Nephron (organoid): Measurements from ENCODE around the gene EZH2.

Source experiments
- H3K27ac Mint-ChIP-seq, 3 experiments: 2 replicates each; pipeline ENCODE4 v1.8.0; 2020; ENCODE audit warnings: mixed read lengths in 3 of 3, mild to moderate bottlenecking in 2 of 3, moderate library complexity in 1 of 3
- H3K27me3 Mint-ChIP-seq: 2 replicates; pipeline ENCODE4 v1.8.0; 2021; ENCODE audit warnings: low read depth, mild to moderate bottlenecking, moderate library complexity, mixed read lengths
- H3K36me3 Mint-ChIP-seq: 2 replicates; pipeline ENCODE4 v1.8.0; 2020; ENCODE audit warnings: low read depth, mixed read lengths
- H3K4me1 Mint-ChIP-seq: 2 replicates; pipeline ENCODE4 v1.8.0; 2020; ENCODE audit warnings: mixed read lengths
- H3K4me3 Mint-ChIP-seq, 3 experiments: 2 replicates each; pipeline ENCODE4 v1.8.0; 2020; ENCODE audit warnings: mild to moderate bottlenecking in 3 of 3, mixed read lengths in 3 of 3, moderate library complexity in 2 of 3
- H3K9me3 Mint-ChIP-seq: 2 replicates; pipeline ENCODE4 v1.8.0; 2020; ENCODE audit warnings: mixed read lengths
- CTCF ChIP-seq, 3 experiments: fragments of 200-600 bp; sonication (generic); IDR thresholded peaks; one replicate each; pipeline ENCODE4 v1.5.0; 2021; ENCODE audit warnings: antibody characterized with exemption in 3 of 3; ENCODE audit not compliant: unreplicated experiment in 3 of 3

EZH2 gene

GRCh38 chr7:148924011-148924410 is 39.9 kb upstream of the EZH2 start:
- H3K4me3 Mint-ChIP-seq = no peak overlapping the region

GRCh38 chr7:148921806-148922205 is 37.7 kb upstream of the EZH2 start:
- Mint-ChIP-seq H3K9me3 (no peaks in the 10 kb centered on the region), H3K27me3 (no peaks in the 10 kb centered on the region), H3K27ac (peak overlapping the region in 1 of 3 experiments; percentile 29), H3K36me3 (no peaks in the 10 kb centered on the region), H3K4me1 (peaks cover 27% of the 10 kb centered on the region), H3K4me3 (no peak overlapping the region)
- TF ChIP-seq CTCF (IDR thresholded peaks at IDR 0.05; ENCODE audit: unreplicated experiment in 3 of 3) = no peak

More at GRCh38 chr7:148924011-148924410, 39.9 kb upstream of the EZH2 start:
- Mint-ChIP-seq H3K9me3 (no peaks in the 10 kb centered on the region), H3K27ac (peak overlapping the region in 2 of 3 experiments; percentile 40 to 55), H3K27me3 (no peaks in the 10 kb centered on the region), H3K4me1 (peaks cover 35% of the 10 kb centered on the region), H3K36me3 (no peaks in the 10 kb centered on the region)
- TF ChIP-seq CTCF (IDR thresholded peaks at IDR 0.05; ENCODE audit: unreplicated experiment in 3 of 3) = no peak

GRCh38 chr7:148921189-148921588 is 37.1 kb upstream of the EZH2 start:
- Mint-ChIP-seq H3K36me3 (no peaks in the 10 kb centered on the region), H3K4me1 (peaks cover 30% of the 10 kb centered on the region), H3K27ac (no peak overlapping the region), H3K27me3 (no peaks in the 10 kb centered on the region), H3K4me3 (no peak overlapping the region), H3K9me3 (no peaks in the 10 kb centered on the region)
- TF ChIP-seq CTCF (IDR thresholded peaks at IDR 0.05; ENCODE audit: unreplicated experiment in 3 of 3) = no peak

- no peak for TF ChIP-seq CTCF (IDR thresholded peaks at IDR 0.05; ENCODE audit: unreplicated experiment in 3 of 3)
- H3K4me1 Mint-ChIP-seq = peaks cover 28% of the 10 kb centered on the region
Observed at GRCh38 chr7:148919859-148920258, 35.8 kb upstream of the EZH2 start.

GRCh38 chr7:148918058-148918596 is 34.0 kb upstream of the EZH2 start:
- Mint-ChIP-seq H3K27me3 (no peaks in the 10 kb centered on the region), H3K4me1 (peaks cover 36% of the 10 kb centered on the region), H3K4me3 (no peak overlapping the region), H3K9me3 (no peaks in the 10 kb centered on the region), H3K27ac (peak overlapping the region in 2 of 3 experiments; percentile 17), H3K36me3 (no peaks in the 10 kb centered on the region)
- TF ChIP-seq CTCF (IDR thresholded peaks at IDR 0.05; ENCODE audit: unreplicated experiment in 3 of 3) = no peak

More at GRCh38 chr7:148919859-148920258, 35.8 kb upstream of the EZH2 start:
- Mint-ChIP-seq H3K36me3 (no peaks in the 10 kb centered on the region), H3K27ac (no peak overlapping the region), H3K27me3 (no peaks in the 10 kb centered on the region), H3K4me3 (no peak overlapping the region), H3K9me3 (no peaks in the 10 kb centered on the region)

- H3K27me3 Mint-ChIP-seq = peaks cover 6% of the 10 kb centered on the region
- no peaks in the 10 kb centered on the region for H3K9me3 Mint-ChIP-seq
- no peak for TF ChIP-seq CTCF (IDR thresholded peaks at IDR 0.05; ENCODE audit: unreplicated experiment in 3 of 3)
- no peak overlapping the region for H3K4me3 Mint-ChIP-seq
- peak overlapping the region; percentile 55 to 88 (median 58) for H3K27ac Mint-ChIP-seq
- peaks cover 32% of the 10 kb centered on the region for H3K4me1 Mint-ChIP-seq
- H3K36me3 Mint-ChIP-seq = no peaks in the 10 kb centered on the region
Observed at GRCh38 chr7:148916186-148916585, 32.1 kb upstream of the EZH2 start.
